ENCODE results near the gene SPAG17.

The SPAG17 gene

DNA sequence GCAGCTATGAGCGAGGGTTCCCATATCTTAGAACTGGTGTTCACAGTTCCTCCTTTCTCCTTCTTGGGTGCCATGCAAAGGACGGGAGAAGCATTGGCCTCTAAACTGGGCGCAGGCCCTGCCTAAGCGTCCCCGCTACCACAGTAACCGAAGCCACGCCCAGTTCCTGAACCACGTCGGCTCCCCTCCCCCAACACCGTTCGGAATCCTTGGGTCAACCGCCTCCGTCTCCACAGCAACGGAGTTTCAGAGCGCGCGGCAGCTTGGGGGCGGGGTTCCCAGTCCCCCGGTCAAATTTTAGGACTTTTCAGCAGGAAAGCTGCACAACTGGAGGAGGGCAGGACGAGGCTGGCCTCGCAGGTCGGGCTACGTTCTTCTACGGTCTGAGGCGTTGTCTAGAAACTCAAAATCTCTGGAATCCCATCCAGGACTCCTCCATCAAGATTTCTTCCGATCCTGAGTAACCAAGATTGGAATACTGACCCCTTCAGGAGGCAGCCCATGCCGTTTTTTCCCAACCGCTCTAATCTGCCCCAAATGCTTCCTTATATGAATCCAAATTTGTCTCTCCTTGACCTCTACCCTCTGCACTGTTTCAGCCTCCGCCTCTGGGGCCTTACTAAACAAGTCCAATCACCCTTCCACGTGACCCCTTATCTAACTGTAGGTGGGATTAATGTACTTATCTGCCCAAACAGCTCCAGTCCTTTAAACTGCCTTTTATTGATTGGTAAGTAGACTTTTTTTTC, at the start of gene SPAG17:
Gene SPAG17, minus strand, starts transcription at position 145 of the 749 bp plus-strand sequence. Its CDS starts 71 bp downstream, at position 74.
- peak in 2 of 3 experiments; percentile 85 to 93 for DNase-seq

DNA sequence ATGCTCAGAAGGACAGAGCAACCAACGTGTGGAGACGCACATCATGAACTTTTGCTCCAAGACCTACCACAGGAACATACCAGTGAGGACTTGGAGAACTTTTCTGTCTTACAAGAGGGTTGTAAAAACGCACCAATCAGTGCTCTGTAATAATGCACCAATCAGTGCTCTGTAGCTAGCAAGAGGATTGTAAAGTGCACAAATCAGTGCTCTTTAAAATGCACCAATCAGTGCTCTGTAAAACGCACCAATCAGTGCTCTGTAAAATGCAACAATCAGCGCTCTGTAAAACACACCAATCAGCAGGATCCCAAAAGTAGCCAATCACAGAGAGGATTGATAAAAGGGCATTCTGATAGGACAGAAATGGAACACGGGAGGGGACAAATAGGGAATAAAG, 40.4 kb upstream of the SPAG17 start:
- DNase-seq, result no peak

DNA sequence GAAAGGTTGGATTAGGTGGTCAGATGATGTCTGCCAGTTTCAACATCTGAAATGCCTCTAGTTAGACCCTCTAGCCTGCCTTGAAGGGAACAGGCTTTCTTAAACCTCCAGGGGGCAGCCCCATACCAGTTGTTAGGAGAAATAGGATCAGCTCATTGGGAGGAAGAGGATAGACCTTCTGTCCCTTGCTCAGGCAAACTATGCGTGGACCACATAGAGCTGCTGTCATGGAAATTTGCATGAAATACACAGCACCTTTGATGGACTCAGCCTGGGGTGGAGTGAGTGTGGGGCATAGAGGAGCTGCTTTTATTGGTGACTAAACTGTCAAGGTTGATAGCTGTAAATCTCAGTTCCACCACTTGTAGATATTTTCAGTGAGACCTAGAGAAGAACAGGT, 38.4 kb upstream of the SPAG17 start:
- peak; percentile 16 to 50 (median 24) for DNase-seq

- DNase-seq, result no peak
Observed at GRCh38 chr1:118219438-118219837, 34.4 kb upstream of the SPAG17 start.

DNA sequence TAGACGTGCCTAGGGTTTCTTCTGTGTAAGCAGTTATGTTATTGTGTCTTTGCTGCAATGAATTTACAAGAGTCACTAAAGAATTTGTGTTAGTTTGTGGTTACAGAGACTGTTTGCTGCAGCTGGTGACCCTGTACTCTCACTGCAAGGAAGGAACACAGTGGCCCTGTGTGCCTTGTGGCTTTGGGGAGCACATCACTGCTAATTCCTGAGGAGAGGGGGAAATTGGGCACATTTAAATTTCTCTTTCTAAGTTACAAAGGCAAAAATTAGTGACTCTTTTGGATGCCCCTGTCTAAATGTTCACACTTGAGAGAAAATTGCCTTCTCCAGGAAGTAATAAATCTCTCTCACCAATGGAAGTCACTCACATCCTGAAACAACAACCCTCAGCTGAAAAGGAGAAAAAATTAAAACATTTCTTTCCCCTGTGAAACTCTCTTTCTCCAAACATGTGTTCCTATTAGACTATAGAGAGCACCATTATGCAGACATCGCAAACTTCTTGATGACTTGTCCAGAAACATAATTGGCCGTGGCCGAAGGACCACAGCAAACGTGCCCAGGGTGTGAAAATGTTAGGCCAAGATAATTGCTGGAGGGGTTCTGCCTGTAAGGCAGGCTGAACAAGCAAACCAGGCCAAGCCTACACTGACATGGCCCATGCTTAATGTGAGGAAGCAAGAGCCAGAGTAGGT, 32.3 kb upstream of the SPAG17 start:
- peak in 2 of 3 experiments; percentile 24 to 79 for DNase-seq

- DNase-seq, result no peak
Observed at GRCh38 chr1:118214866-118215265, 29.8 kb upstream of the SPAG17 start.

- no peak for DNase-seq
Observed at GRCh38 chr1:118210723-118211110, 25.7 kb upstream of the SPAG17 start.

DNA sequence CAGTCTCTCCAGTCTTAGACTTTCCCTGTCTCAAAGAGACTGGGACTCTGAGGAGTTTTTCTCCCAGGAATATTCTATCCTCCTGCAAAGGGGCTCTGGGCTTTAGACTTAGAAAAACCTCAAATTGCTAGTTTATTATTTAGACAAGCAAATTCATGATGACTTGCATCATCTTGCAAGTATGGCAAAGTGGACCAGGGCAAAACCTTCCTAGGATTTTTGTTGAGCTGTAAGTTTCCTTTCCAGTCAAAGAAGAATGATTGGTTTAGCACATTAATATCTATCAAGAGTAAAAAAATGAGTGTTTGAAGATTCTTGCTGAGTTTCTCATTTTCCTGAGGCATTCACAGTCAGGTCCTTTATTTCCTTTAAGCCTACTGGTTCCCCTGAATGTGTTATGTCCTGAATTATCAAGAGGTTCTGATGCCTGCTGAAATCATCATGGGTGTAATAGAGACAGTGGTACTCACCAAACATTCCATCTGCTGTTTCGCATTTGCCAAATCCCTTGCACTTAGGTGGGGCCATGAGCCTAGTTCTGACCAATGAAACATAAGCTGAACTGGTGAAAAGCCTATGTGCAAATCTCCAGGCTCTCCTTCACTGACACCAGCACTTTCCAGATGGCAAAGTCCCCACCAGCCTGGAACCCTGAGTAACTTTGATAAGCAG, 25.2 kb upstream of the SPAG17 start:
- no peak for DNase-seq

DNA sequence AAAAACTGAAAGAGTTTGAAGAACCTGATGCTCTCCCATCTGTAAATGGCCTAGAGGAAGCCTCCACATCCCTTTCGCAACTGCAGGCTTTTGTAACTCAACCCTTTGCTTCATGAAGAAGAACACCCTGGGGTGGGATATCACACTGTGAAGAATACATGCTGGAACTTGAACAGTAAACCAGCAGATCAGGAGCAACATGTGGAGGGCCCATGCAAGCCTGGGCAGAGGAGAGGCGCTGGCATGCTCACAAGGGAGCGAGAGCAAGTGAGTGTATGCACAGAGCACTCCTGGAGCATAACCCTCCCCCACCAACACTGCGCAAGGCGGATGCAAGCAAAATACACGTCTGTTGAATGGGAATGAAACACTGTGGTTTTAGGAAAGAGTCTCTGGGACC, 24.6 kb upstream of the SPAG17 start:
- no peak for DNase-seq

DNA sequence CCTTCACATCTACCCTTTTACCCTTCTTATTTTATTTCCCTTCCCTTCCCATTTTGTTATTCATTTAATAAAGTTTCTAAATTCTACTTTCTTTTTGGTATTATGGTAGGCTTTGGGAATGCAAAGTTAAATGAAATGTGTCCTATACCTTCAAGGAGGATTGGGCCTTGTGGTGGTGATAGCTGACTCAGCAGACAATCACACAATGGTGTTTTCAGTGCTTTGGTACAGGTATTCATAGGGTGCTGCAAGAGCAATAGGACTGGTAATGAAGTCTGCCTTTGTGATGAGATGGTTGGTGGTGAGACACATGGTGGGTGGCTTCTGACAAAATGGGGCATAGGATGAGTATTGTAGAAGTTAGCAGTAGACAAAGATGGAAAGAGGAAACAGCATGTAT, 21.9 kb upstream of the SPAG17 start:
- no peak for DNase-seq

- peak in 2 of 3 experiments; percentile 5 to 12 for DNase-seq
Observed at GRCh38 chr1:118204648-118205047, 19.6 kb upstream of the SPAG17 start.

DNA sequence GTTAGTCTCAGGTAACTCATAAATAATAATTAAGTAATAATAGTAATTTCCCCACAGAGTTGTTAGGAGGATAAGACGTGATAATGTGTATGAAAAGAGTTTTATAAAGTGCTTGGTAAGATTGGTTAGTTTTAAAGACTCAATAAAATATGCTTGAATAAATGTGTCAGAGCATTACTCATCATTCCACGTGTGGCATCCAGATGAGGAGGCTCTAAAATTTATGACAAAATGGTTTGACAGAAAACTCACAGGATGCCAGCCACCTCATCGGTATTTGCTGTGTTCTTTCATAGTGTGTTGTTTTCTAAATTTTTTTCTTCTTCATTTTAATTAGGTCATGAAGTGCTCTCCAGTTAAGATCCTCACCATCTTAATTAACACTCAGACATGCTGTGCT, 19.1 kb upstream of the SPAG17 start:
- DNase-seq, result no peak

- DNase-seq, result no peak
Observed at GRCh38 chr1:118202076-118202608, 17.1 kb upstream of the SPAG17 start.

- DNase-seq, result no peak
Observed at GRCh38 chr1:118201524-118201923, 16.5 kb upstream of the SPAG17 start.

- DNase-seq, result no peak
Observed at GRCh38 chr1:118200836-118201235, 15.8 kb upstream of the SPAG17 start.

DNA sequence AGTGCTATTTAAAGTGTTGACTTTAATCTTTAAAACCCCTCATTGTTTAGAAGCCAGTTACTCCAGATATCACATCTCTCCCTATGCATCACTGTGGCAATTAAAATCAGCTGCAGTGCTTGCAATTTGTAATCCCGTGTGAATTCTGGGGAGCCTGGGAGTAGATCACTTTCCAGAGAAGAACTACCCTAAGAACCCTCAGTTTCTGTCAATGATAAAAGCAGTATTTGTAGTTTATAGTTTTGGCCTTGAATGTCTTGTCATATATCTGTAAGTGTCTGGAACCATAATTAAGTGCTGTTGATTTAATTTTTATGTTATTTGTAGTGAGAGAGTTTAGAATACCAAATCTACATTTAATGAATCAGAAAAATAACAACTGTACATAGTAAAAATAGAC, 5.5 kb upstream of the SPAG17 start:
- peak in 1 of 3 experiments; percentile 27 for DNase-seq

- no peak for DNase-seq
Observed at GRCh38 chr1:118189564-118189963, 4.5 kb upstream of the SPAG17 start.

GRCh38 chr1:118188411-118188810, 3.4 kb upstream of the SPAG17 start:
- DNase-seq, result no peak

DNA sequence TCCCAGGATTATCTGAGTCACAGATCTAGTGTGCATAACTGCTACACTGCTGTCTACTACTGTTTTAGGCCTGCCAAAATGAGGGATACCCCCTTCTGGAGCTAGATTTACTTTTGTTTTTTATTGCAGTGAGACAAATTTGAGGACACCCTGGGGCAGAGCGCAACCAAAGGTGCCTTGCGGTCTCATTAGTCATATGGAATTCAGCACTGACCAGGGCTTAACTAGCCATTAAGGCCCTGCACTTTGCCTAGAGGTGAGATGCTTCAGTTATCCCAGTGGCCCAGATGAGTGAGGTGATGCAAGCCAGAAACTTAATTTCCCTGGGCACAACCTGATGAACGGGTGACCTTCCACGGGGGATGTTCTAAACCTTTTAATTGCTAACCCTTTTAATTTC, 998 bp upstream of the SPAG17 start:
- no peak for DNase-seq

DNA sequence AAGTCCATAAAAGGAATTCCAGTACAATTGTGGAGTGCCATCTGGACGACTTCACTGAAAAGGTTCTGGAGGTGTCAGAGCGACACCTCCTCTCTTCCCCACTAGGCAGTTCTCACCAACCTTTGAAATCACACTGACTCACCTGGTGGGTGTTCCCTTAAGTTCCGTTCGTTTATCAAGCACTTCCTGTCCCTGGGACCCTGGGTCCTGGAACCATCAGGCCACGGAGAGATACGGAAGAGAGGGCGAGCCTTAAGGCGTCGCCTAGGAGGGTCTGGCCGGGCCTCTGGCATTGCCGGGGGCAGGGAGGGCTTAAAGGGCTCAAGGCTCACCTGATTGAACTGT, 317 bp downstream of the SPAG17 start:
- DNase-seq, result peak in 1 of 3 experiments; percentile 87

DNA sequence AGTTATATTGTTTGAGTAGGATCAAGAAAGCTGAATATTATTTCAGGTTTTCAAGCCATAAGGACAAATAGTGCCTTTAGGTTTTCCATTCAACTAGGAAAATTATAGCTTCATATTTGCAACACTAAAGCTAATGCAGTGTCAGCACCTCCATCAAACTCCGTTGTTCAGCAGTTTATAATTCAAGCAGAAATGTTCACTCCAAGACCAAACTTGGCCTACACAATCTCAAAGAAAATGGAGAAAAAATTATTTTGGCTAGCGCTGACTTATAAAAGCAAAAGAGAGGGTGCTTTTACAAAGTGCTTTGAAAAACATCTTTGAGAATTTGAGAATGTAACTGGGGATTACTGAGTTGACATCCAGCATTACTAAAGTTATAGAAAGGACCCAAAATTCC, 1.4 kb downstream of the SPAG17 start:
- DNase-seq, result no peak

DNA sequence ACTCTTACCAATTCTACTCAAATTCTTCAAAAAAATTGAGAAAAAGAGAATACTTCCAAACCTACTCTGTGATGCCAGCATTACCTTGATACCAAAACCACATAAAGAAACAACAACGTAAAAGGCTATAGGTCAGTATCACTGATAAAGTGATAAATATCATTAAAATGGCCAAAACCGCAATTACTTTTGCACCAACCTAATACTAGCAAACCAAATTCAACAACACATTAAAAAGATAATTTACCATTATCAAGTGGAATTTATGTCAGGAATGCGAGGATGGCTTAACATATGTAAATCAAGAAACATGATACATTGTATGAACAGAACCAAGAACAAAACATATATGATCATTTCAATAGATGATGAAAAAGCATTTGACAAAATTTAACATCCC, 7.0 kb downstream of the SPAG17 start:
- DNase-seq, result no peak

DNA sequence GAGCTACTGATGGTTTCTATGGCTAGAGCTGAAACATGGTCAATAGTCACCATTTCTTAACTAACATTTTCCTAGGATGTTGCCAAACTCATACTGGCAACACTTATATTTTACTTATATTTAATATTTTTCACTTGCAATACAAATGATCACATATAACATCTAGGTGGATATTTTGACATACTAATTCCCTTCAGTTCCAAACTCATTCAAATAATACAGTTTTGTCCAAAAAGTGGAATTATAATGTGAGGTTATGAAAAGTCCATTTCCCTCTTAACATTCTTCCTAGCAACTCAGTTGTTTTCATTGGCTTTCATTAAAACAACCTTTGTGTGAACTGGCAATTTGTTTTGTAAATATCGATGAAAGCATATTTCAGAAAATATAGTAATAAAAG, 16.0 kb downstream of the SPAG17 start:
- no peak for DNase-seq

- DNase-seq, result no peak
Observed at GRCh38 chr1:118160806-118161205, 24.2 kb downstream of the SPAG17 start.
